CD4-positive, alpha-beta memory T cell (primary cell): ENCODE measurements around the gene FBXO38. TPM values are rescaled to one million over a fixed set of nuclear protein-coding genes. Genes with fewer than 3 reads are reported as not detected.

Experiments used
- CTCF ChIA-PET: fragments of 350-600 bp; sonication (Branson Sonifier 250); formaldehyde crosslinking; loops from one replicate; lab custom pipeline; 2021; ENCODE audit warnings: inconsistent platforms; ENCODE audit not compliant: partially characterized antibody; lab: Charles Lee
- POLR2A ChIA-PET: fragments of 350-600 bp; sonication (Branson Sonifier 250); formaldehyde crosslinking; loops from one replicate; lab custom pipeline; 2021; ENCODE audit not compliant: partially characterized antibody; lab: Charles Lee
- DNase-seq, 5 donors: peaks; one replicate each; pipeline versions ENCODE4 v3.0.0 to v3.0.0-alpha.2; 2020 to 2022; ENCODE audit warnings: mixed read lengths in 1 of 5
- H3K27ac ChIP-seq: one replicate; pipeline ENCODE4 v1.7.0; 2013; ENCODE audit warnings: low read depth, low read length
- H3K27me3 ChIP-seq: 2 replicates; pipeline ENCODE4 v1.7.0; 2013; ENCODE audit warnings: mild to moderate bottlenecking, low read length, moderate library complexity; ENCODE audit not compliant: insufficient read depth
- H3K36me3 ChIP-seq: 2 replicates; pipeline ENCODE4 v1.7.0; 2013; ENCODE audit warnings: mild to moderate bottlenecking, low read length, moderate library complexity; ENCODE audit not compliant: insufficient read depth
- H3K4me1 ChIP-seq: 2 replicates; pipeline ENCODE4 v1.7.0; 2013; ENCODE audit warnings: mild to moderate bottlenecking, low read length, moderate library complexity; ENCODE audit not compliant: insufficient read depth
- H3K4me3 ChIP-seq, 2 donors: one replicate each; pipeline ENCODE4 v1.7.0; 2013; ENCODE audit warnings: low read length in 2 of 2, mild to moderate bottlenecking in 1 of 2
- H3K9me3 ChIP-seq, 2 donors: one replicate each; pipeline ENCODE4 v1.7.0; 2013; ENCODE audit warnings: low read length in 2 of 2, control low read depth in 1 of 2; ENCODE audit not compliant: control insufficient read depth in 1 of 2
- H3K27ac Mint-ChIP-seq, 7 donors: one replicate each; pipeline ENCODE4 v1.8.0; 2020 to 2021; ENCODE audit warnings: mixed read lengths in 7 of 7, mild to moderate bottlenecking in 6 of 7, inconsistent platforms in 3 of 7, moderate library complexity in 3 of 7
- H3K27me3 Mint-ChIP-seq, 2 donors: one replicate each; pipeline ENCODE4 v1.8.0; 2020 to 2021; ENCODE audit warnings: mixed read lengths in 2 of 2
- H3K36me3 Mint-ChIP-seq, 2 donors: one replicate each; pipeline ENCODE4 v1.8.0; 2020 to 2021; ENCODE audit warnings: mixed read lengths in 2 of 2, inconsistent platforms in 1 of 2, mild to moderate bottlenecking in 1 of 2
- H3K4me1 Mint-ChIP-seq, 4 donors: one replicate each; pipeline ENCODE4 v1.8.0; 2020 to 2021; ENCODE audit warnings: mixed read lengths in 4 of 4, mild to moderate bottlenecking in 1 of 4
- H3K4me3 Mint-ChIP-seq, 8 donors: one replicate each; pipeline ENCODE4 v1.8.0; 2020 to 2021; ENCODE audit warnings: mixed read lengths in 8 of 8, mild to moderate bottlenecking in 7 of 8, moderate library complexity in 6 of 8, inconsistent platforms in 3 of 8
- H3K9me3 Mint-ChIP-seq, 8 donors: one replicate each; pipeline ENCODE4 v1.8.0; 2020 to 2021; ENCODE audit warnings: mixed read lengths in 8 of 8, mild to moderate bottlenecking in 5 of 8, inconsistent platforms in 3 of 8, moderate library complexity in 1 of 8
- intact Hi-C: fragments of 100-400 bp; cut with micrococcal nuclease; formaldehyde crosslinking; loops from one replicate; pipeline ENCODE4 v1.15.1; 2023
- polyA plus RNA-seq, 2 donors: library from polyadenylated mRNA; unstranded; fragments of 300-500 nt; fragmentation: Illumina TruSeq; gene quantifications; one replicate each; pipeline ENCODE4 v1.2.3, GENCODE V29; 2021
- total RNA-seq, 2 experiments: library from RNA; stranded (reverse); gene quantifications; one replicate each; pipeline ENCODE4 v1.2.3, GENCODE V29; 2021

FBXO38 gene
- total and polyA plus RNA-seq, 4 experiments from 2014 or later = 7.6 to 78.3 (median 50.8) TPM

GRCh38 chr5:148343603-148344487 is 39.9 kb upstream of the FBXO38 start:
- DNase-seq = no peak
- no peak overlapping the region for H3K27ac Mint-ChIP-seq
- Histone ChIP-seq H3K4me3 (no peak overlapping the region), H3K27me3 (no peaks in the 10 kb centered on the region), H3K27ac (no peak overlapping the region), H3K4me1 (no peaks in the 10 kb centered on the region), H3K36me3 (no peaks in the 10 kb centered on the region), H3K9me3 (no peaks in the 10 kb centered on the region)
- ChIA-PET CTCF (no interaction called here), POLR2A (no interaction called here)
- peaks cover 0 to 4% of the 10 kb centered on the region in 2 donors for H3K36me3 Mint-ChIP-seq
- H3K9me3 Mint-ChIP-seq = no peaks in the 10 kb centered on the region
- intact Hi-C loops = no loop called here
- H3K4me3 Mint-ChIP-seq = no peak overlapping the region
- no peaks in the 10 kb centered on the region for H3K4me1 Mint-ChIP-seq
- H3K27me3 Mint-ChIP-seq = no peaks in the 10 kb centered on the region

GRCh38 chr5:148347706-148348105 is 36.1 kb upstream of the FBXO38 start:
- no peaks in the 10 kb centered on the region for H3K9me3 Mint-ChIP-seq
- H3K4me1 Mint-ChIP-seq = no peaks in the 10 kb centered on the region
- H3K4me1 ChIP-seq = no peaks in the 10 kb centered on the region
- ChIA-PET POLR2A (no interaction called here), CTCF (no interaction called here)
- no peak overlapping the region for H3K4me3 Mint-ChIP-seq
- intact Hi-C loops = no loop called here
- H3K27me3 ChIP-seq = no peaks in the 10 kb centered on the region
- no peaks in the 10 kb centered on the region for H3K36me3 Mint-ChIP-seq
- H3K27ac Mint-ChIP-seq = no peak overlapping the region
- H3K4me3 ChIP-seq = no peak overlapping the region
- no peaks in the 10 kb centered on the region for H3K27me3 Mint-ChIP-seq
- H3K27ac ChIP-seq = no peak overlapping the region
- H3K36me3 ChIP-seq = no peaks in the 10 kb centered on the region
- no peak for DNase-seq
- no peaks in the 10 kb centered on the region for H3K9me3 ChIP-seq

GRCh38 chr5:148352696-148353095 is 31.1 kb upstream of the FBXO38 start:
- Histone ChIP-seq H3K9me3 (no peaks in the 10 kb centered on the region), H3K4me3 (no peak overlapping the region), H3K36me3 (no peaks in the 10 kb centered on the region), H3K27ac (no peak overlapping the region), H3K4me1 (no peaks in the 10 kb centered on the region), H3K27me3 (no peaks in the 10 kb centered on the region)
- Mint-ChIP-seq H3K27ac (no peak overlapping the region), H3K4me3 (no peak overlapping the region), H3K9me3 (peaks cover 0 to 3% (median 0%) of the 10 kb centered on the region in 8 donors), H3K27me3 (no peaks in the 10 kb centered on the region), H3K4me1 (no peaks in the 10 kb centered on the region), H3K36me3 (no peaks in the 10 kb centered on the region)
- CTCF ChIA-PET = interaction anchor here (1.2 kb wide), 1 partner anchor 38 kb away, joined by 3 read pairs; no protein-coding TSS in a partner anchor
- DNase-seq = no peak
- intact Hi-C loops = no loop called here
- POLR2A ChIA-PET = no interaction called here

GRCh38 chr5:148353634-148354033 is 30.1 kb upstream of the FBXO38 start:
- H3K36me3 Mint-ChIP-seq = no peaks in the 10 kb centered on the region
- Histone ChIP-seq H3K4me3 (no peak overlapping the region), H3K27ac (no peak overlapping the region), H3K36me3 (no peaks in the 10 kb centered on the region), H3K4me1 (no peaks in the 10 kb centered on the region), H3K9me3 (no peaks in the 10 kb centered on the region), H3K27me3 (no peaks in the 10 kb centered on the region)
- no peak for DNase-seq
- no peaks in the 10 kb centered on the region for H3K27me3 Mint-ChIP-seq
- ChIA-PET CTCF (no interaction called here), POLR2A (no interaction called here)
- peaks cover 0 to 3% (median 0%) of the 10 kb centered on the region in 8 donors for H3K9me3 Mint-ChIP-seq
- intact Hi-C loops = no loop called here
- no peaks in the 10 kb centered on the region for H3K4me1 Mint-ChIP-seq
- no peak overlapping the region for H3K27ac Mint-ChIP-seq
- H3K4me3 Mint-ChIP-seq = no peak overlapping the region

GRCh38 chr5:148364343-148364742 is 19.4 kb upstream of the FBXO38 start:
- peaks cover 3 to 4% of the 10 kb centered on the region in 2 donors for H3K36me3 Mint-ChIP-seq
- H3K9me3 Mint-ChIP-seq = peaks cover 0 to 20% (median 15%) of the 10 kb centered on the region in 8 donors
- CTCF ChIA-PET = no interaction called here
- Histone ChIP-seq H3K27ac (no peak overlapping the region), H3K4me1 (no peaks in the 10 kb centered on the region), H3K27me3 (no peaks in the 10 kb centered on the region), H3K36me3 (no peaks in the 10 kb centered on the region), H3K9me3 (no peaks in the 10 kb centered on the region), H3K4me3 (no peak overlapping the region)
- no peaks in the 10 kb centered on the region for H3K4me1 Mint-ChIP-seq
- intact Hi-C loops = no loop called here
- no peak overlapping the region for H3K4me3 Mint-ChIP-seq
- no peaks in the 10 kb centered on the region for H3K27me3 Mint-ChIP-seq
- no peak for DNase-seq
- POLR2A ChIA-PET = no interaction called here
- no peak overlapping the region for H3K27ac Mint-ChIP-seq

- peaks cover 0 to 20% (median 12%) of the 10 kb centered on the region in 8 donors for H3K9me3 Mint-ChIP-seq
- H3K4me3 Mint-ChIP-seq = no peak overlapping the region
- Histone ChIP-seq H3K36me3 (no peaks in the 10 kb centered on the region), H3K4me3 (no peak overlapping the region), H3K27me3 (no peaks in the 10 kb centered on the region), H3K4me1 (no peaks in the 10 kb centered on the region), H3K27ac (no peak overlapping the region), H3K9me3 (no peaks in the 10 kb centered on the region)
- peaks cover 0 to 3% of the 10 kb centered on the region in 2 donors for H3K36me3 Mint-ChIP-seq
- no peaks in the 10 kb centered on the region for H3K4me1 Mint-ChIP-seq
- no peak overlapping the region for H3K27ac Mint-ChIP-seq
- intact Hi-C loops = no loop called here
- no peak for DNase-seq
- ChIA-PET CTCF (no interaction called here), POLR2A (no interaction called here)
- H3K27me3 Mint-ChIP-seq = peaks cover 0 to 4% of the 10 kb centered on the region in 2 donors
These were observed 15.5 kb upstream of the FBXO38 start for GRCh38 chr5:148368299-148368698.

GRCh38 chr5:148372166-148372725 is 11.5 kb upstream of the FBXO38 start:
- Mint-ChIP-seq H3K27ac (no peak overlapping the region), H3K36me3 (peaks cover 1 to 8% of the 10 kb centered on the region in 2 donors), H3K9me3 (peaks cover 0 to 20% (median 12%) of the 10 kb centered on the region in 8 donors), H3K4me3 (no peak overlapping the region), H3K27me3 (peaks cover 0 to 4% of the 10 kb centered on the region in 2 donors), H3K4me1 (no peaks in the 10 kb centered on the region)
- CTCF ChIA-PET = no interaction called here
- Histone ChIP-seq H3K9me3 (no peaks in the 10 kb centered on the region), H3K27me3 (no peaks in the 10 kb centered on the region), H3K4me3 (no peak overlapping the region), H3K36me3 (no peaks in the 10 kb centered on the region), H3K27ac (no peak overlapping the region), H3K4me1 (no peaks in the 10 kb centered on the region)
- POLR2A ChIA-PET = no interaction called here
- intact Hi-C loops = no loop called here
- no peak for DNase-seq
